ENCODE measurements around the gene MAP2K6. TPM values are rescaled to one million over a fixed set of nuclear protein-coding genes. Genes with fewer than 3 reads are reported as not detected.

Gene MAP2K6
- total and polyA plus RNA-seq, 4 donors: 0.75 to 6.4 (median 3.9) TPM

DNA sequence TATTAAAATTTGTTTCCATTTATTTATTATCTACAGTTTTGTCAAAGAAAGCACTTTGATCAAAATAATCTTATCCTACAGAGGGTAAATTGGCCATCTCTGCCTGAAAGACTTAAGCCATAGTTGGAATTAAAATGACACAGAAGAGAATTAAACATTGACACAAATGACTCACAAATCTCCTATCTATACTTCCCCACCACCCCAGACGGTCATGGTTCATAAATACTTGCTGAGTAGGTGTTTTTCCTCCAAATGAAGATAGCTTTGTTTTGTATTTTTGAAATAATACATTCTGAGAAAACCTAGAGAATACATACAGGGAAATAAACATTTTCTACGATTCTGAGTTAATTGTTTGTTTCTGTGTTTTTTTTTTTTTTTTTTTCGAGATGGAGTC is 142.8 kb downstream of the MAP2K6 start:
- whole genome bisulfite sequencing, 2 donors: 69 to 79% methylated on average over 3 of the region's 3 CpGs
- no peak overlapping the region for H3K27ac ChIP-seq (ENCODE audit: low read depth in 1 of 2, low read length in 2 of 2)

DNA sequence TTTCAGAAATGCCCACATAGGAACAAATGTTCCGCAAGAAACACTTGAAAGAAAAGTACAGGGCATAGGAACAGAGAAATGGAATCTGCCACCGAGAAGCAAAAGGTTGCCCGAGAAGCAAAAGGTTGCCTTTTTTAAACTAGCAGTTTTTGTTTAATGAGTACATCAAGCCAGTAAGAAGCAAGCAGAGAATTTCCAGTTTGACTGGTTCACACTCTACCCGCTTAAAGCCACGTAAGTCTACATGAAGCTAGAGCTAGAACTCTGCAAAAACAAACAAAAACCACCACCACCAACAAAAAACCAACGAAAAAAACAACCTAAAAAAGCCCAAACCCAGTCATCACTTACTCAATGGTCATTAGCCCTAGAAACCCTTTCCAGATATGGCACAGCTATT is 144.3 kb downstream of the MAP2K6 start:
- ATAC-seq (ENCODE audit: low FRiP score): no peak
- WGBS, 2 donors: 83 to 85% methylated on average over 6 of the region's 6 CpGs

More for the DNA sequence above, 142.8 kb downstream of the MAP2K6 start:
- no peak for DNase-seq
- no peaks in the 10 kb centered on the region for H3K27me3 ChIP-seq (ENCODE audit: control insufficient read depth in 1 of 2, insufficient read depth in 2 of 2, low read length in 1 of 2)
- H3K4me3 ChIP-seq (ENCODE audit: low read length in 2 of 2): no peak overlapping the region
- H3K9me3 ChIP-seq (ENCODE audit: control insufficient read depth, low read length): no peaks in the 10 kb centered on the region
- H3K4me1 ChIP-seq (ENCODE audit: control insufficient read depth in 1 of 2, insufficient read depth in 2 of 2, low read length in 2 of 2): peaks cover 0 to 2% of the 10 kb centered on the region in 2 donors
- no peak for ATAC-seq (ENCODE audit: low FRiP score)
- no peaks in the 10 kb centered on the region for H3K36me3 ChIP-seq (ENCODE audit: control insufficient read depth in 1 of 2, insufficient read depth in 2 of 2, low read length in 1 of 2)
- intact Hi-C loops (cut with DNase I): no loop called here

GRCh38 chr17:69560987-69561441 is 146.5 kb downstream of the MAP2K6 start:
- Histone ChIP-seq H3K27me3 (ENCODE audit: control insufficient read depth in 1 of 2, insufficient read depth in 2 of 2, low read length in 1 of 2) (no peaks in the 10 kb centered on the region), H3K36me3 (ENCODE audit: control insufficient read depth in 1 of 2, insufficient read depth in 2 of 2, low read length in 1 of 2) (no peaks in the 10 kb centered on the region), H3K4me3 (ENCODE audit: low read length in 2 of 2) (no peak overlapping the region), H3K9me3 (ENCODE audit: control insufficient read depth, low read length) (no peaks in the 10 kb centered on the region), H3K4me1 (ENCODE audit: control insufficient read depth in 1 of 2, insufficient read depth in 2 of 2, low read length in 2 of 2) (peaks cover 0 to 2% of the 10 kb centered on the region in 2 donors), H3K27ac (ENCODE audit: low read depth in 1 of 2, low read length in 2 of 2) (no peak overlapping the region)
- intact Hi-C loops (cut with DNase I): no loop called here
- 18 to 22% methylated on average over 3 of the region's 3 CpGs for WGBS, 2 donors
- DNase-seq (no peak), ATAC-seq (ENCODE audit: low FRiP score) (no peak)

More for the DNA sequence above, 144.3 kb downstream of the MAP2K6 start:
- intact Hi-C loops (cut with DNase I): no loop called here
- no peak overlapping the region for H3K4me3 ChIP-seq (ENCODE audit: low read length in 2 of 2)
- peaks cover 0 to 2% of the 10 kb centered on the region in 2 donors for H3K4me1 ChIP-seq (ENCODE audit: control insufficient read depth in 1 of 2, insufficient read depth in 2 of 2, low read length in 2 of 2)
- DNase-seq: no peak
- no peak overlapping the region for H3K27ac ChIP-seq (ENCODE audit: low read depth in 1 of 2, low read length in 2 of 2)
- no peaks in the 10 kb centered on the region for H3K9me3 ChIP-seq (ENCODE audit: control insufficient read depth, low read length)
- no peaks in the 10 kb centered on the region for H3K27me3 ChIP-seq (ENCODE audit: control insufficient read depth in 1 of 2, insufficient read depth in 2 of 2, low read length in 1 of 2)
- H3K36me3 ChIP-seq (ENCODE audit: control insufficient read depth in 1 of 2, insufficient read depth in 2 of 2, low read length in 1 of 2): no peaks in the 10 kb centered on the region

DNA sequence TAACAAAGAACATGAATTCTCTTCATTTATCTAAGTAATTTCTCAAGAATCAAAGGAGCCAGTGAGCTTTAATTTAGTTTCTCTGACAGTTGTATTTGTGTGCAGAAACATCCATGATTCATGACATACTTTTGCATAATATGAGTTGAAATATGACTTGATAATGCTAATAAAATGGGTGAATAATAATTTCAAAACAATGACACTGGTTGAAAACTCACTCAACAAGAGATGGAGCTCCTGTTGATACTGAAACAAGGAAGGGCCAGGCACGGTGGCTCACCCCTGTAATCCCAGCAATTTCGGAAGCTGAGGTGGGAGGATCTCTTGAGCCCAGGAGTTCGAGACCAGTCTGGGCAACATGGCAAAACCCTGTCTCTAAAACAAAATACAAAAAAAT is 147.0 kb downstream of the MAP2K6 start:
- no peaks in the 10 kb centered on the region for H3K9me3 ChIP-seq (ENCODE audit: control insufficient read depth, low read length)
- peaks cover 0 to 2% of the 10 kb centered on the region in 2 donors for H3K4me1 ChIP-seq (ENCODE audit: control insufficient read depth in 1 of 2, insufficient read depth in 2 of 2, low read length in 2 of 2)
- no peak overlapping the region for H3K27ac ChIP-seq (ENCODE audit: low read depth in 1 of 2, low read length in 2 of 2)
- no peak overlapping the region for H3K4me3 ChIP-seq (ENCODE audit: low read length in 2 of 2)
- DNase-seq (no peak), ATAC-seq (ENCODE audit: low FRiP score) (no peak)
- intact Hi-C loops (cut with DNase I): no loop called here
- 84 to 88% methylated on average over 3 of the region's 3 CpGs for WGBS, 2 donors
- no peaks in the 10 kb centered on the region for H3K27me3 ChIP-seq (ENCODE audit: control insufficient read depth in 1 of 2, insufficient read depth in 2 of 2, low read length in 1 of 2)
- no peaks in the 10 kb centered on the region for H3K36me3 ChIP-seq (ENCODE audit: control insufficient read depth in 1 of 2, insufficient read depth in 2 of 2, low read length in 1 of 2)

DNA sequence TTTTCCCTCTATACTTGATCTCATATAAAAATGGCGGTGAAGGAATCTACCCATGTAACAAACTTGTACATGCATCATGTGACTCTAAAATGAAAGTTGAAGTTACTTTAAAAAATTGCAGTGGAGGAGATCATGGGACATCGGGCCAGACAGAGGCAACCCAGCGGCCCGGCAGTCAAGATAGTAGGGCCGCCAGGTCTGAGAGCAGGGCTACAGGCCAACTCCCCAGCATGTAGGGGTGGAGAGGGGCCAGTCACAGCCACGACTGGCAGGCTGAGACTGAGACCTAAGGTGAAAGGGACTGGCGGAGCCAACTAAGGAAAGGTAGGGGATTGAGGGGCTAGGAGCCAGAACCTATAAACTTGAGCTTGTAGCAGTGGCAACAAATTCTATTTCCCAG is 150.9 kb downstream of the MAP2K6 start:
- H3K9me3 ChIP-seq (ENCODE audit: control insufficient read depth, low read length): no peaks in the 10 kb centered on the region
- WGBS, 2 donors: 78 to 85% methylated on average over 7 of the region's 7 CpGs
- intact Hi-C loops (cut with DNase I): no loop called here

DNA sequence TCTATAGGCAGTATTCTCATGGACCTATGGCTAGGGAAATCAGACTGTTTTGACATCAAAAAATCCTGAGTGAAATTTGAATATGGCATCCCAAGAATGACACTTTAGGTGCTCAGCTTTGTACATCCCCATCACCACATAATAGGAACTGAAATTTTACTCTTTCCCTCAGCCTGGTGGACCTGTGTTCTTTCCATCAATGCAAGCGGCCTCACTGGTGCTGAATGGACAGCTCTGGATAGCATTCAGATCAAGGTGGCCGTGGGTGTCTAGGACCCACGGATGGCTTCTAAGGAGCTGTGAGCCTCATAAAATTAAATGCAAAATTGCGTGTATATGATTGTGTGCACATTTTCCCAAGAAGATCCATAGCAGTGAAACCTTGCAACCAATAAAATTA is 152.6 kb downstream of the MAP2K6 start:
- H3K27me3 ChIP-seq (ENCODE audit: control insufficient read depth in 1 of 2, insufficient read depth in 2 of 2, low read length in 1 of 2): no peaks in the 10 kb centered on the region
- intact Hi-C loops (cut with DNase I): no loop called here
- no peak for ATAC-seq (ENCODE audit: low FRiP score)
- no peak overlapping the region for H3K27ac ChIP-seq (ENCODE audit: low read depth in 1 of 2, low read length in 2 of 2)
- H3K36me3 ChIP-seq (ENCODE audit: control insufficient read depth in 1 of 2, insufficient read depth in 2 of 2, low read length in 1 of 2): no peaks in the 10 kb centered on the region
- H3K4me3 ChIP-seq (ENCODE audit: low read length in 2 of 2): no peak overlapping the region
- WGBS, 2 donors: 21 to 22% methylated on average over 4 of the region's 4 CpGs
- H3K4me1 ChIP-seq (ENCODE audit: control insufficient read depth in 1 of 2, insufficient read depth in 2 of 2, low read length in 2 of 2): no peaks in the 10 kb centered on the region
- DNase-seq: no peak
- no peaks in the 10 kb centered on the region for H3K9me3 ChIP-seq (ENCODE audit: control insufficient read depth, low read length)

More for the DNA sequence above, 150.9 kb downstream of the MAP2K6 start:
- ATAC-seq (ENCODE audit: low FRiP score) (no peak), DNase-seq (no peak)
- H3K4me3 ChIP-seq (ENCODE audit: low read length in 2 of 2): no peak overlapping the region
- H3K27me3 ChIP-seq (ENCODE audit: control insufficient read depth in 1 of 2, insufficient read depth in 2 of 2, low read length in 1 of 2): no peaks in the 10 kb centered on the region
- no peak overlapping the region for H3K27ac ChIP-seq (ENCODE audit: low read depth in 1 of 2, low read length in 2 of 2)
- peaks cover 0 to 2% of the 10 kb centered on the region in 2 donors for H3K4me1 ChIP-seq (ENCODE audit: control insufficient read depth in 1 of 2, insufficient read depth in 2 of 2, low read length in 2 of 2)
- H3K36me3 ChIP-seq (ENCODE audit: control insufficient read depth in 1 of 2, insufficient read depth in 2 of 2, low read length in 1 of 2): no peaks in the 10 kb centered on the region

- 75 to 91% methylated on average over 3 of the region's 3 CpGs for WGBS, 2 donors
- no peaks in the 10 kb centered on the region for H3K27me3 ChIP-seq (ENCODE audit: control insufficient read depth in 1 of 2, insufficient read depth in 2 of 2, low read length in 1 of 2)
- no peak overlapping the region for H3K4me3 ChIP-seq (ENCODE audit: low read length in 2 of 2)
- no peak for DNase-seq
- no peaks in the 10 kb centered on the region for H3K9me3 ChIP-seq (ENCODE audit: control insufficient read depth, low read length)
- intact Hi-C loops (cut with DNase I): no loop called here
- peaks cover 0 to 1% of the 10 kb centered on the region in 2 donors for H3K4me1 ChIP-seq (ENCODE audit: control insufficient read depth in 1 of 2, insufficient read depth in 2 of 2, low read length in 2 of 2)
- H3K36me3 ChIP-seq (ENCODE audit: control insufficient read depth in 1 of 2, insufficient read depth in 2 of 2, low read length in 1 of 2): no peaks in the 10 kb centered on the region
- H3K27ac ChIP-seq (ENCODE audit: low read depth in 1 of 2, low read length in 2 of 2): no peak overlapping the region
- ATAC-seq (ENCODE audit: low FRiP score): no peak
These were observed 158.2 kb downstream of the MAP2K6 start for GRCh38 chr17:69572747-69573146.

- 60 to 62% methylated on average over 2 of the region's 2 CpGs for WGBS, 2 donors
- no peak overlapping the region for H3K27ac ChIP-seq (ENCODE audit: low read depth in 1 of 2, low read length in 2 of 2)
- H3K4me1 ChIP-seq (ENCODE audit: control insufficient read depth in 1 of 2, insufficient read depth in 2 of 2, low read length in 2 of 2): peaks cover 0 to 1% of the 10 kb centered on the region in 2 donors
- ATAC-seq (ENCODE audit: low FRiP score) (no peak), DNase-seq (no peak)
- no peaks in the 10 kb centered on the region for H3K36me3 ChIP-seq (ENCODE audit: control insufficient read depth in 1 of 2, insufficient read depth in 2 of 2, low read length in 1 of 2)
- H3K4me3 ChIP-seq (ENCODE audit: low read length in 2 of 2): no peak overlapping the region
- H3K9me3 ChIP-seq (ENCODE audit: control insufficient read depth, low read length): no peaks in the 10 kb centered on the region
- H3K27me3 ChIP-seq (ENCODE audit: control insufficient read depth in 1 of 2, insufficient read depth in 2 of 2, low read length in 1 of 2): no peaks in the 10 kb centered on the region
- intact Hi-C loops (cut with DNase I): no loop called here
These were observed 158.9 kb downstream of the MAP2K6 start for GRCh38 chr17:69573396-69573795.

- WGBS, 2 donors: 56 to 65% methylated on average over 10 of the region's 10 CpGs
- no peak for ATAC-seq (ENCODE audit: low FRiP score)
- intact Hi-C loops (cut with DNase I): no loop called here
These were observed 160.0 kb downstream of the MAP2K6 start for GRCh38 chr17:69574257-69575197.

More at GRCh38 chr17:69574257-69575197, 160.0 kb downstream of the MAP2K6 start:
- Histone ChIP-seq H3K27ac (ENCODE audit: low read depth in 1 of 2, low read length in 2 of 2) (no peak overlapping the region), H3K9me3 (ENCODE audit: control insufficient read depth, low read length) (no peaks in the 10 kb centered on the region), H3K27me3 (ENCODE audit: control insufficient read depth in 1 of 2, insufficient read depth in 2 of 2, low read length in 1 of 2) (no peaks in the 10 kb centered on the region), H3K4me1 (ENCODE audit: control insufficient read depth in 1 of 2, insufficient read depth in 2 of 2, low read length in 2 of 2) (peaks cover 0 to 1% of the 10 kb centered on the region in 2 donors), H3K36me3 (ENCODE audit: control insufficient read depth in 1 of 2, insufficient read depth in 2 of 2, low read length in 1 of 2) (no peaks in the 10 kb centered on the region), H3K4me3 (ENCODE audit: low read length in 2 of 2) (no peak overlapping the region)
- no peak for DNase-seq

Measured in aorta (tissue), 5 donors.